Subcutaneous adipose tissue (tissue), 4 donors: Measurements from ENCODE around the gene HIPK3. TPM values are rescaled to one million over a fixed set of nuclear protein-coding genes. Genes with fewer than 3 reads are reported as not detected.

Experiments used
- CTCF ChIP-seq: fragments of 450-650 bp; IDR thresholded peaks from one replicate; pipeline ENCODE4 v1.5.1; 2016; ENCODE audit warnings: low read depth, mild to moderate bottlenecking, control low read depth, antibody characterized with exemption, moderate library complexity
- total RNA-seq, 4 donors: library from RNA; depleted of rRNA; stranded (reverse); fragments of >200 nt; gene quantifications; one replicate each; pipeline ENCODE4 v1.1.0, GENCODE V29; 2016

HIPK3 gene
- total RNA-seq, 4 donors from 2014 or later: 243 to 401 (median 307) TPM

DNA sequence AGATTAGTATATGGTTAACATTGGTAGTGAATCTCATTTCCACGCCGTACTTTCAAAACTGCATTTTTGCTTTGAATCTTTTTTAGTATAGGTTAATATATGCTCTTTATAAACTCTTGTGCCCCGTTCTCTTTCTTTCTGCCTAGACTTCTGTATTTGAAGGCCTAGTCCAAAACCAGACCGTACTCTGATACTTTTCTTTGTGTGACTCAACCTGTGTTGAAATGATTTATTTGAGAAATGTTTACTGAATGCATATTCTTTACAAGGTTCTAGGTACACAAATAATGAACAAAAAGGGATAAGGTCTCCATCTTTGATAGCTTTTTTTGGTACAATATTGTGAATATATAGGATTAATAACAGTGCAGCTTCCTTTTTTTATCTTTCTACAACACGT, 68.3 kb downstream of the HIPK3 start:
- no peak for TF ChIP-seq CTCF

DNA sequence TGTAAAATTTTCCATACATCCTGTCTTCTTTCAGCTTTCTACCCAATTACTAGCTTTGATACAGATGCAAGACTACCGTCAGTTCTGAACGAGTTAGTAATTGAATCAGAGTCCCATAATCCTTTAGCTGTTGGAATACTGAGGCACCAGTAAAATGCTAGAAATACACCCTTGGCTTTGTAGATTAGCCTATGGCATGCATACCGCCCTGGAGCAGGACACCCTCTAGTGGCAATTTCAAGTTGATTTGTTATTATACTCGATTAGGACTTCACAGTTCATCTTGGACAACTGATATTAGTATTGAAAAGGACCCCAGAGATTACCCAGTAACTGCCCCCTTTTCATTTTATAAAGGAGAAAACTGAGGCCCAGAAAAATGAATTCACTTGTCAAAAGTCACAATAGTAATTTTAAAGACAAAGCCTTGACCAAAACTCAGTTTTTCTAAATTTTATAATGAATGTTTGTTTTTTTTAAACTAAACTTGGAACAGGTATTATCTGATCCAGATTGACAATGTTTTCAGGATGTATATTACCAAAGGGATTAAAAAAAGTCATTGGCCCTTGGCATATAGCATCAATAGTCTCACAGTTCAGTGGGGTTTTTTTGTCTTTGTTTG, 72.6 kb downstream of the HIPK3 start:
- TF ChIP-seq CTCF: no peak

DNA sequence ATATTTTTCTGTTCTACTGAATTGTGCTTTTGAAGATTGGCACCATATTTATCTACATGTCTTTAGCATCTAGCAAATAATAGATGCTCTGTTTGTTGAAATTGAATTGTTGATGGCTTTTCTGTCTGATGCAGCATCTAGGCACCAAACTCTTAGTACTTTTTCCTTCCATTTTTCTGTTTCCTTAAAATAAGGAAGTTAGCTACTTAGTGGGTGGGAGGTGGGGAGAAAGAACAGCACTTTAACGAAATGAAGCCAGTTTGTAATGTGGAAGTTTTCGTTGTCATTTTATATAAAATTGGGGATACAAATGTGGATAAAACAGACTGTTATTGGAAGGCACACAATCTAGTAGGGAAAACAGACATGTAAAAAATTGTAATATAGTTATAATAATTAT, 76.6 kb downstream of the HIPK3 start:
- no peak for TF ChIP-seq CTCF

- no peak for TF ChIP-seq CTCF
These were observed 77.4 kb downstream of the HIPK3 start for GRCh38 chr11:33334627-33335026.

GRCh38 chr11:33339247-33339646, 82.1 kb downstream of the HIPK3 start:
- TF ChIP-seq CTCF: no peak

- TF ChIP-seq CTCF: no peak
These were observed 87.4 kb downstream of the HIPK3 start for GRCh38 chr11:33344611-33345010.

- no peak for TF ChIP-seq CTCF
These were observed 90.4 kb downstream of the HIPK3 start for GRCh38 chr11:33347490-33348125.
